HG02973 (cell line): ENCODE data around the gene ITPR2.

ENCODE experiments used
- ATAC-seq: cut with Tn5 transposase; IDR thresholded peaks from one replicate; pipeline ENCODE4 v1.9.1; 2021; ENCODE audit warnings: moderate library complexity; ENCODE audit not compliant: unreplicated experiment

The ITPR2 gene

GRCh38 chr12:26595806-26596205 is 237.2 kb downstream of the ITPR2 start:
- no peak for ATAC-seq

GRCh38 chr12:26580619-26581018 is 252.4 kb downstream of the ITPR2 start:
- ATAC-seq = no peak

GRCh38 chr12:26576266-26576665 is 256.7 kb downstream of the ITPR2 start:
- no peak for ATAC-seq

GRCh38 chr12:26573225-26573909 is 259.6 kb downstream of the ITPR2 start:
- no peak for ATAC-seq

GRCh38 chr12:26572137-26572536 is 260.9 kb downstream of the ITPR2 start:
- ATAC-seq = no peak

- no peak for ATAC-seq
These were observed 261.4 kb downstream of the ITPR2 start for GRCh38 chr12:26571560-26571959.

GRCh38 chr12:26567126-26567525 is 265.9 kb downstream of the ITPR2 start:
- no peak for ATAC-seq

- no peak for ATAC-seq
These were observed 266.3 kb downstream of the ITPR2 start for GRCh38 chr12:26566675-26567074.

GRCh38 chr12:26566186-26566585 is 266.8 kb downstream of the ITPR2 start:
- ATAC-seq = no peak

- ATAC-seq = no peak
These were observed 268.6 kb downstream of the ITPR2 start for GRCh38 chr12:26564391-26564790.

- no peak for ATAC-seq
These were observed 269.4 kb downstream of the ITPR2 start for GRCh38 chr12:26563552-26563951.

GRCh38 chr12:26557326-26557725 is 275.7 kb downstream of the ITPR2 start:
- no peak for ATAC-seq

- ATAC-seq = no peak
These were observed 276.1 kb downstream of the ITPR2 start for GRCh38 chr12:26556916-26557315.

GRCh38 chr12:26555139-26555538 is 277.9 kb downstream of the ITPR2 start:
- no peak for ATAC-seq

GRCh38 chr12:26554332-26554731 is 278.7 kb downstream of the ITPR2 start:
- ATAC-seq = no peak

GRCh38 chr12:26551385-26551784 is 281.6 kb downstream of the ITPR2 start:
- ATAC-seq = no peak

GRCh38 chr12:26548227-26548626 is 284.8 kb downstream of the ITPR2 start:
- no peak for ATAC-seq

GRCh38 chr12:26546535-26547314 is 286.3 kb downstream of the ITPR2 start:
- no peak for ATAC-seq

- no peak for ATAC-seq
These were observed 293.9 kb downstream of the ITPR2 start for GRCh38 chr12:26539131-26539530.

- no peak for ATAC-seq
These were observed 295.3 kb downstream of the ITPR2 start for GRCh38 chr12:26537651-26538050.

GRCh38 chr12:26537126-26537525 is 295.9 kb downstream of the ITPR2 start:
- ATAC-seq = no peak

- ATAC-seq = no peak
These were observed 297.2 kb downstream of the ITPR2 start for GRCh38 chr12:26535826-26536225.
